Cardiac septum (tissue), 1 donor: ENCODE measurements around the gene PPM1E. TPM values are rescaled to one million over a fixed set of nuclear protein-coding genes. Genes with fewer than 3 reads are reported as not detected.
"Not testable (repeated sequence)": the region's sequence is repeated elsewhere in the genome, so short reads cannot be mapped to it uniquely, and the experiment has no call there.

Experiments used
- DNase-seq: peaks from one replicate; pipeline ENCODE4 v3.0.0-alpha.2; 2020; ENCODE audit warnings: low spot score
- intact Hi-C: fragments of 100-400 bp; cut with DNase I; formaldehyde crosslinking; loops from one replicate; pipeline ENCODE4 v1.14.0; 2022
- total RNA-seq: library from RNA; stranded (reverse); fragmentation: NEBNext Ultra II Directional; extraction: Animal tissue kit (Norgen Biotek cat#: 25700); gene quantifications from one replicate; pipeline ENCODE4 v1.2.1, GENCODE V29; 2021
- donor health status: DM: no; HTN: no; CAD: no.

PPM1E gene
- total RNA-seq, 1 donor from 2014 or later: 1.1 TPM

DNA sequence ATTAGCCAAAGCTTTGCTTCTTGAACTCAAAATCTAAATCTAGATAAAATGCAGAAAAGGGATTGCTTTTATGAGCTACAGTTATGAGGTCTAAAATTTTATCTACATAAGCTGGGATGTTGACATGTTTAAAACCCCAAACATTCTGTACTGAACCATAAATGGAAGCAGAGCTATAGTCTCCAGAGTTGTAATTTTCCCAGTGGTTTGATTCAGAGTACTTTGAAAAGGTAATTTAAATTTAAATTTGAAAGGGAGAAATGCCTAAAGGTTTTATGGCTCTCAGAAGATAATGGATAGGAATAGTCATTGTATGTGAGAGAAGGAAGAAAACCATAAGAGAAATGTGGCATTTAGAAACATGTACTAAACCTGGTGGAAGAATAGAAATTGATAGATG is 163.2 kb downstream of the PPM1E start:
- no peak for DNase-seq
- intact Hi-C loops: no loop called here

DNA sequence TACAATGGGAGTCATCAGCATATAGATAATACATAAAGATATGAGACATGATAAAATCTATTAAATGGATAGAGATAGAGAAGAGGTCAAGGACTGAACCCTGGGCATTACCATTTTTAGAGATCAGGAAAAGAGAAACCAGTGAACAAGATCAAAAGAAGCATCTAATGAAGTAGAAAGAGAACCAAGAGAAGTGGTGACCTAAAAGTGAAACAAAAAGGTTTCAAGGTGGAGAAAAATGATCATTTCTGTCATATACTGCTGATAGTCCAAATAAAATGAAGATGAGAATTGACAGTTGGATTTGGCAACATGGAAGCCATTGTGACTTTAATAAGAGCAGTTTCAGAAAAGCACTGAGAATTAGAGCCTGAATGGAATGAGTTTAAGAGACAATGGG is 165.1 kb downstream of the PPM1E start:
- intact Hi-C loops: no loop called here

DNA sequence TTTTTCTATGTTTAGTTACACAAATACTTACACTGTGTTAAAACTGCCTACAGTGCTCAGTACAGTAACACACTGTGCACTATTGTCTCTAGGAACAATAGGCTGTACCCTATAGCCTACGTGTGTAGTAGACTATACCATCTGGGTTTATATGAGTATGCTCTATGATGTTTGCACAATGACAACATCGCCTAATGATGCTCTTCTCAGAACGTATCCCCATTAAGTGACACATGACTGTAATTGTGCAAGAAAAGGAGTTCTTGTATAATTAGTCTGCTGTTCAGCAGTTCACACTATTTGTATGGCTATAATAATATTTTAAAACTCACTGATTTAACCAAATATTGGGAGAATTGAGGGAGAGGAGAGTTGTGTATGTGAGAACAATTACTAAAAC is 177.3 kb downstream of the PPM1E start:
- intact Hi-C loops: no loop called here
- DNase-seq: no peak

More for the DNA sequence above, 165.1 kb downstream of the PPM1E start:
- DNase-seq: no peak

DNA sequence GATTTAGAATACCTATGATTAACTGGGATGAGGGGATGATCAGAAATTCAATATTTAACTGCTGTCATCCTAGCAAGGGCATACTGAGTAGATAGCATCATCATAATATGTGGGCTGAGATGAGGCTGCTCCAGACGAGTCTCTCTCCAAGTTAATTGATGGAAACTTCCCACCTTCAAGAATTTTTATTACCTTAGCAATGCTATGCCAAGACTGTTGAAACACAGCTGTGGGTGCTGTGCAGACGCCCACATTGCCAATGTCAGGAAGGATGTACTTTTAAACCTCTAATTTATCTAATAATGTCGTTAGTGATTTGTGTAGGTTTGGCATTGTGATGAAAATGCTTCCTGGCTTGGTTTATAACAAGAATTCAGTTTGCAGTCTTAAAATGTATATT is 180.6 kb downstream of the PPM1E start:
- intact Hi-C loops: no loop called here
- no peak for DNase-seq

DNA sequence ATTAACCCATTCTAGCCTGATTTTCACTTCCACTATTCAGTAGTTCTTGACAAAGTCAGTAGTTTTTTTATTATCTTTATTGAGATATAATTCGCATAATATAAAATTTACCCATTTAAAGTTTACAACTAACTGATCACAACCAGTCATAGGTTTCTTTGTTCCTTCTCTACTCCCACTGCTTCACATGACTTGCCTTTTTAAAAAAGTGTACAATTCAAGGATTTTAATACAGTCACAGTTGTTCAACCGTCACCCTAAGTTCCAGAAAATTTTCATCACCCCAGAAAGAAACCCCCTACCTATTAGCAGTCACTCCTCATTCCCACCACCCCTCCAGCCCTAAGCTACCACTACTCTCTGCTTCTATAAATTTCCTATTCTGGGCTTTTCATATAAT is 188.5 kb downstream of the PPM1E start:
- DNase-seq: no peak
- intact Hi-C loops: no loop called here

DNA sequence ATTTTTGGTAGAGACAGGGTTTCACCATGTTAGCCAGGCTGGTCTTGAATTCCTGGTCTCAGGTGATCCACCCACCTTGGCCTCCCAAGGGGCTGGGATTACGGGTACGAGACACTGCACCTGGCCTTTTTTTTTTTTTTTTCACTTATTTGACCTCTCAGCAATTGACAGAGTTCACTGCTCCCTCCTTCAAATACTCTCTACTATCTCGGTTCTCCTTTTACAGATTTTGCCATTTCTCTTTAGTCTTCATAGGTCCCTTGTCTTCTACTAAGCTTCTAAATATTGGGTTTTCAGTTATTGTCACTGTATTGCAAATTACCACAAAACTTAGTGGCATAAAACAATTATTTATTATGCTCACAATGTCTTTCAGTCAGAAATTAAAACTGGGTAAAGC is 191.8 kb downstream of the PPM1E start:
- no peak for DNase-seq
- intact Hi-C loops: no loop called here

DNA sequence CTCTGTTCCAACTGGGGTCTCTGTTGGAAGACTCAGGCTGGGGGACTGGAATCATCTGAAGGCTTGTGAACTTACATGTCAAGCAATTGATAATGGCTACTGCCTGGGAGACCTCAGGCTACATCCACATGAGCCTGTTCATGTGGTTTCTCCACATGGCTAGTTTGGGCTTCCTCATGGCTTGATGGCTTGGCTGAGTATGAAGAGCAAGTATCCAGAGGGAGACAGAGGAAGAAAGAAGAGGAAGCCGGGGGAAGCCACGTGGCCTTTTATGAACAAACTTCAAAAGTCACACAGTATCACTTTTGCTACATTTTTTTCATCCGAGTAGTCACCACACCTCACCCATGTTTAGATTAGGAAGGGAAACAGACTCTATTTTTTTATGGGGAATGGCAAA is 192.2 kb downstream of the PPM1E start:
- intact Hi-C loops: no loop called here

DNA sequence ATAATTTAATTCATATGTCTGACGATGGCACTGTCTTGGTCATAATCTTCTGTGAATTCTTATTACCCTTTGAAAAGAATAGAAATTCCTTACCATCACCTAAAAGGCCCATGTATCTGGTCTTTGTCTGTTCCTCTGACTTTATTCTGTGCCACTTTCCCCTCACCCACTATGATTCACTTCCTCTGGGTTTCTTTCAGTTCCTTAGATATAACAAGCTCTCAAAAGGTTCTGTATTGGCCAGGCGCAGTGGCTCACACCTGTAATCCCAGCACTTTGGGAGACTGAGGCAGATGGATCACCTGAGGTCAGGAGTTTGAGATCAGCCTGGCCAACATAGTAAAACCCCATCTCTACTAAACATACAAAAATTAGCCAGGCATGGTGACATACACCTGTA is 198.7 kb downstream of the PPM1E start:
- intact Hi-C loops, DNase-seq: not testable (repeated sequence)

More for the DNA sequence above, 192.2 kb downstream of the PPM1E start:
- no peak for DNase-seq

DNA sequence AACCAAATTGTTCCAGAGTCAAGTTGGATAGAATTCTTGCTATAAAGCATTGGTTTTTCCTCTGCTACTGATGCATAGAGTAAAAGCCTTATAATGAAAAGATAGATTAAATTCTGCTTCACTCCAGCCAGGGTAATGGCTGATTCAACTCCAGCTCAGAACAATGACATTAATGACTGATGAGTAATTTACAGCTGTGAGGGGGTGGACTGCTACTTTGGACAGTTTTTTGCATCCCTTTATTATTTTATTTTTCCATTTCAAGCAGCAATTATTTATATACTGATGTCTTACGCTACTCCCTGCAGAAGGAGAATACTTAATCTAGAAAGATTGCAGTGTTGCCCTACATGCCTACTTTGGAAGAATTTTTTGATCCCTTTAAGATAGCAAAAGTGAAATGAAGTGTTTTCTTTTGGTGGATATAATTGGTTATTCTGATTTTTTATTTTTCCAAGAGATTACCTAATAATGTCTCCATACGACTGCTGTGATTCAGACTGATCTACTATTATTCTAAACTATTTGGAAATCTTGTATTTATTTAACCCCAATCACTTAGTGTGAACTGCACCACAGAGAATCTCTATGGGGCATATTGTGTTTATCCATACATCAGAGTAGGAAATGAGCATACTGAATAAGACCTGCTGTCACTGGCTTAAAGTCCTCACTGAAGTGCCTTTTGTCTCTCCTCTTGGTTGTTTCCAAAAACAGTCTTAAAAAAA is 201.5 kb downstream of the PPM1E start:
- intact Hi-C loops: no loop called here
- DNase-seq: no peak

DNA sequence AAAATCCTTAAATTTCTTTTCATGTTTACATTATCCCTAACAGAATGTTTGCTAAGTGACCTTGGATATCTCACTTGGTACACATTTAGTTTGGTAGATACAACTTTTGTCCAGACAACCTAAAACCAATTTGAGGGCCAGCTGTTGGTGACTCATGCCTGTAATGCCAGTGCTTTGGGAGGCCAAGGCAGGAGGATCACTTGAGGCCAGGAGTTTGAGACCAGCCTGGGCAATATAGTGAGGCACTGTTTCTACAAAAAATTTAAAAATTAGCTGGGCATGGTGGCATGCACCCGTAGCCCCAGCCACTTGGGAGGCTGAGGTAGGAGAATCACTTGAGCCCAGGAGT is 202.0 kb downstream of the PPM1E start:
- intact Hi-C loops, DNase-seq: not testable (repeated sequence)

DNA sequence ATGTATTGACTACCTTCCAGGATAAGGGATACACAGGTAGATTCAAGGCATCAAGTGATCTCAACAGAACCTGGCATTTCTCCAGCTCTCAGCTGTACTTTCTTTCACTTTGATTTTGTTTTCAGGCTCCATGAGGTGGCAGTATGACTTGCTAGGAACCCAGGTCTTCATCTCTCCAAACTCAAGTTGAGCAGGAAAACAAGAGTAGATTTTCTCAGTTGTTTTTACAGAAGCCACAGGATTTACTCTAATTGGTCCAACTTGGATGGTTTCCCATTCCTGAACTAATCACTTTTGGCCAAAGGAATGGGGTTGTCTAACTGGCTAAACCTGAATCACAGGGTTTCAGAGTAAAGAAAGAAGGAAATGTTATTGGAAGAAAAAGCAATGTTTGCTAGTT is 204.4 kb downstream of the PPM1E start:
- intact Hi-C loops: no loop called here
- no peak for DNase-seq

DNA sequence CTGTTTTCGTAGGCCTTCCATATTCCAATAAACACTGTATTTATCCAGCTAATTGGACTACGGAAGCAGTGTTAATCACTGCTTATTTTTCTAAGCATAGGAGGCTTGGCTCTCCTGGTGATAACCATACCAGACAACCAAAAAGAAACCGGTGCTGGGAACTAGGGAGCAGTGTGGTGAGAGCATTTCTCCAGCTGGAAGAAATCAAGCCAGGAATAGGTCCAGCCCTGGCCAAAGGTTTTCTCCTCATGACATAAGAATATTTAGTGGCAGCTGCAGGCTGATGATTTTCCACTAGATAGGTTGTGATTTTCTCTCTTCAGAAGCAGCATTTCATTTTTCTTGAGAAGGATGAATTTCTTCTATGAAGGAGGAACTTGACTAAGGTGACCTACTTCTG is 209.6 kb downstream of the PPM1E start:
- intact Hi-C loops: no loop called here
- no peak for DNase-seq

DNA sequence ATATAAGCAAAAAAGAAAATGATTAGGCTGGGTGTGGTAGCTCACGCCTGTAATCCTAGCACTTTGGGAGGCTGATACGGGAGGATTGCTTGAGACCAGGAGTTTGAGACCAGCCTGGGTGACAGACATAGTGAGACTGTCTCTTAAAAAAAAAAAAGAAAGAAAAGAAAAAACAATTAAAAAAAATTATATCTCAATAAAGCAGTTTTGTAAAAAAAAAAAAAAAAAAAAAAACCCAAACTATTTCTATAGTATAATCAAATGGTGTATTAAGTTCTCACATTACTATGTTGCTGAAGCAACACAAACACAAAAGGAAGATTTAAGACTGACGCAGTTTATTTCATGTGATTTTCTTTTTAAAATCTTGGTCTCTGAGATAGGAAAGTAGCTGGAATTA is 210.6 kb downstream of the PPM1E start:
- intact Hi-C loops: no loop called here
- no peak for DNase-seq

DNA sequence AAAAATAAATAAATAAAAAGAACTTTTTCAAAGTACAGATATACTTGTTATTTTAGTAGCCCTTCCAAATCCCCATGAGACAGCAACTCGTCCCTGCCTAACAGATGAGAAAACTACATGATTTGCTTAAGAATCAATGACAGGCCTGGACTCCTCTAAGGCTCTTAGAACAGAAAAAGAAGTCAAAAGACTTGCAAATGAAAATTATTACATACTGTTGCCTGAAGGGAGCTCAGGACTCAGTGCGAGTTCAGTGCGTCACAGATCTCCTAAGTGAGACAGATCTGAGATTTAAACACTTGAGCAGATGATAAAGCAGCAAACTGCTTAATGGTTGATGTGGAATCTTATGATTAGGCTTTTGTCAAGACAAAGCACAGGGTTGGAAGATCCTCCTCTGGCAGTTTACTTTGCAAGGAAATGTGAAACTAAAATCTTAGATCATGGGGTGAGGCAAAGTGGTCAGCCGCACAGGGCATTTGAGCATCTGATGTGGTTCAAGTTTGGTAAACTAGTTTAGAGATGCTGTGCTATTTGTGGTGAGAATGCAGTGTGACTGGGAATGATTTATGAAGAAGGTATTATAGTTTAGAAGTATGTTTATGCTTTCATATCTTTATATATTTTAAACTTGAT is 212.9 kb downstream of the PPM1E start:
- DNase-seq: no peak
- intact Hi-C loops: no loop called here

DNA sequence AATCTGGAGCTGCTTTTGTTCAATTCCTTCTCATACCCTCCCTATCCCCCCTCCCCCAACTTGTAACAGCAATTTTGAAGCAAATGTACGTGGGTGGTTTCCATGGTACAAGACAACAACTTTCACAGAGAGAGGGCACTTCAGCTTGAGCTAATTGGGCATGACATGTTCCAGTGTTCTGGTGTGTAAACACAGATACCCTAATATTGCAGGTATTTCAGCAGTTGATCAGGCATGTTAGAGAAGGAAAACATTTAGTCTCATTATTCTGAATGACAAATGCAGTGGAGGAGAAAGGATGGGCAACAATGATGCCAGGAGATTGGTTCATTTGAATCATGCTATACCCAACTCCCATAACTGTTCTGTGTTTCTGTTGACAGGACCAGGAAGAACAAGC is 213.5 kb downstream of the PPM1E start:
- intact Hi-C loops: no loop called here
- DNase-seq: no peak

DNA sequence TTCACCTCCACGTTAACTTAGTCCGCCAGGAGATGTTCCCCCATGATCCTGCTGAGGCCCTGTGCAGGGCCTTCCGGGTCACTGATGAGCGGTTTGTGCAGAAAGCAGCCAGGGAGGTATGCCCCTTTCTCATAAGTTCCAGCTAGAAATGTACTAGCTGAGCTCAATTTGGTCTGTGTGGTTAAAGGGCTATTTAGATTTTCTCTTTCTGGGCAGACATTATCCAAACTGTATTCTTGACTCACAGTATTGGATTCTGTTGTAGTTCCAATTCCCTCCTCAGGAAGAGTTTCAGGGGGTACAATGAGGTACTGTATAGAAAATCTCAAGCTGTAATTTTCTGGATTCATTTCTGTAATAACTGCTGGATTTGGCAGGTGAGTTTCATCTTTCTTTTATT is 214.0 kb downstream of the PPM1E start:
- intact Hi-C loops: no loop called here

DNA sequence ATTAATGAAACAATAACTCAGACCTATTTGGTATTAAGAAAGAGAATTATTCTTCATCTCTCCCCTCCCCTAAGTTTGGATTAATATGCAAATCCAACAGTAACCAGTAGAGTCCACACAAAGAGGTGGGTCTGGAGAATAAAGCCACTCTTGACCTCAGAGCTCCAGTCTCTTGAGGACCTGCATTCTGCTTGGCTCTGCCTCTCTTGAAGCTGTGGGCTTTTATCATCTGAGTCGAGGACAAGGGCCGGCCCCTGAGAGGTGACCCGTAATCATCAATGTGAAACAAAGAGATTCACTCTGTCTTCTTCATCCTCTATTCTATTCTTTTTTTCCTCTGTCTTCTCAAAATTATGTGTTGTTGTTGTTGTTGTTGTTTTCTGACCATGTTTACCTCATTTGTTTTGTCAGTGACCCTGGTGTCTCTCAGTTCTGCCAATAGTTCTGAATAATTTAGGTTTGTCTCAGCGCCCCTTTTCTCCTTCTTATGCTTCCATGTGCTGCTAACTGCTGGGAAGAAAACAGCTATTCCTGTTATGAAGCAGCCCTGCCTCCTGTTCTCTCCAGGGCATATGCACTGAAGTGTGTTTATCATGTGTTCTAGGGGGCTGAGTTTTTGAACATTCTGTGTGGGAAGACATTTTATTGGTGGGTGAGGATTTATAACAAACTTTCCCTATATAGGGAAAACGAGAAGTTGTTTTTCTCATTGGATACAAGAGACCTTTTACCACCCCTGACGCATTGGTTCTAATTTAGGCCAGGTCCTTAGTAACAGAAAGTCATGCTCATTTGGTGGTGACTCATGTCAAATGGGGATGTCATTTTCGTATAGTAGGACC is 215.2 kb downstream of the PPM1E start:
- intact Hi-C loops: no loop called here
- no peak for DNase-seq

More for the DNA sequence above, 214.0 kb downstream of the PPM1E start:
- no peak for DNase-seq

DNA sequence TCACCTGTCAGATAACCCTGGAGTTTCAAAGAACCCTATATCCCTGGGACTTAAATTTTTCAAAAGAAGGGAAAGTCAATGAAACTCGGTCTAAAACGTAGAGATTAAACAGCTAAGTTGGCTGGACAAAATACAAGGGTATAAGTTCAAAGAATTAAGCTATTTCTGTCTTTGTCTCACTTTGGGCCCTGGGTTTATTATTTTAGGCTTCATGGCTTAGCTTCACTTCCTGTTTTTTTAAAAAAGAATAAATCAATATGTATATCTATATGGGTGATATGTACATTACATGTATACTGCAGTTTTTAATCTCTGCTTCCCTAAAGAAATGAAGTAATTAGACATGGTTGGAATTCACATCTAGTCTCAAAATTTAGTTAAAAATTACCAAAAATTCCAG is 218.7 kb downstream of the PPM1E start:
- intact Hi-C loops: no loop called here

DNA sequence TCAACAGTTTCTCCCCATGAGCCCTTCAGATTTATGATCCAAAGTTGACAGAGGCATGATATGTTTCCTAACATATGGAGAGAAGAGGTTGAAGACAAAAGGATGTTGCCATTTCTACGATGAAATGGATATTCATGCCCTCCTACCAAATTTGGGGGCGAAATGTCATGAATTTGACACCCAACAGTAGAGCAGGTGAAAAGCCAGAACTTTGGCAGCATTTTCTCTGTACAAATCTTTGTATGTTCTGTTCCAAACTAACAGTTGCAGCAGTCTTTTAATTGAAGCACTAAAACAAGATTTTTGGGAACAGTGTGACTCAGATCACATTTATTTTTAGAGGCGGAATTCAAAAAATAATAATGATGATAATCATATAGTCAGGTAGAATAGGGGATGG is 220.9 kb downstream of the PPM1E start:
- no peak for DNase-seq
- intact Hi-C loops: no loop called here

More for the DNA sequence above, 218.7 kb downstream of the PPM1E start:
- no peak for DNase-seq

DNA sequence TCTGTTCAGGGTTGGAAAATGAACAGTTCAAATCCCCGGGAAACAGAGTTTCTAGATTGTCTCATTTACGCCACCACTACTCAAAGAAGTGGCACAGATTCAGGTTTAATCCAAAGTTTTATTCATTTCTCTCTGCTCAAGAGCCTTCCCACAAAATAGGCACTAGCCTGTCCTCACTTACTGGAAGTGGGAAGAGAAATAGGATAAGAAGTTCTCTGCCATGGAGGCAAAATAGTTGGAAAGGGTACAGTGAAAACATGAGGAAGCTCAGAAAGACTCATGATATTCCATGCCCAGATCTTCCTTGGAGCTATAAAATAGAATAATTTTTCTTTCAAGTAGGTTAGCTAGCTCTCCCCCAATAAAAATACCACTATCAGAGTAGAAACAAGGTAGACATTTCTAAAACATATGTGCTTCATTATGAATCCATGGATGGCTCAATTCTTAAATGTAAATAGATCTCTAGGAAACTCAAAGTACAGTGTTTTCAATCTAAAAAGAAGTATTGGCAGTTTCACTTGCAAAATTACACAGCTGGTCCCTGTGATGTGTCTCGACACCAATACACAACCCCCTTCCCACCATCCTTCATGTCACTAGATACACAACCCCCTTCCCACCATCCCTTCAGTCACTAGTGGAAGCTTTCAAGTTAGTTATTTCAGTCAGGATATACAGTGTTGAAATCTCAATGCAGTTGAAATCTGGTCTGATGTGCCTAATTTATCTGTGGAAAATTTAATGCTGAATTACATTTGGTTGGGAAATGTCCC is 225.2 kb downstream of the PPM1E start:
- DNase-seq: no peak
- intact Hi-C loops: no loop called here
